A673 (cell line): ENCODE data around the gene S100A5.

ENCODE experiments used
- EZH2 ChIP-seq: fragments of 200-600 bp; sonication (generic); IDR thresholded peaks from 2 replicates; pipeline ENCODE4 v1.6.1; 2017; ENCODE audit warnings: borderline replicate concordance, low read depth, mild to moderate bottlenecking, mixed read lengths, antibody characterized with exemption, low read length; ENCODE audit not compliant: poor library complexity, severe bottlenecking
- TF ChIP-seq, protein P1 (sequence below): fragments of 300-800, 200-600 bp; sonication (generic); conservative IDR thresholded peaks from 2 replicates; pipeline ENCODE4 v1.5.1; 2017; ENCODE audit warnings: low read depth, mild to moderate bottlenecking, antibody characterized with exemption, low read length, moderate library complexity, mixed read lengths

DNA sequence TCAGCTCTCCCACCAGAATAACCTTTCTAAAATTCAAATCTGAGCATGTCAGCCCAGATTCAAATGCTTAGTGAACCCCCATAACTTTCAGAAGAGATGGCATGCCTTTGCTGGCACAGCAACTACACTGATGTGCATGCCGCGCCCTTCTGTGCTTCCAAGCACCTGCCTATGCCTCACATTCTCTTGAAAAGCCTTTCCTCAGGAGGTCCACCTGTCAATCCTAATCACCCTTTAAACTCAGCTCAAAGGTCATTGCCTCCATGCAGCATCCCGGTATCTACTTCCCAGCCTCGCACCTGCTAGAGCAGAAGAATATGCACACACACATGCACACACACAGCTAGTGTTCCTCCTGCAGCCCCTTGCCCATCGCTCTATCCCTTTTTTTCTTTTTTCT, 30.1 kb upstream of the S100A5 start:
- TF ChIP-seq, protein P1, sequence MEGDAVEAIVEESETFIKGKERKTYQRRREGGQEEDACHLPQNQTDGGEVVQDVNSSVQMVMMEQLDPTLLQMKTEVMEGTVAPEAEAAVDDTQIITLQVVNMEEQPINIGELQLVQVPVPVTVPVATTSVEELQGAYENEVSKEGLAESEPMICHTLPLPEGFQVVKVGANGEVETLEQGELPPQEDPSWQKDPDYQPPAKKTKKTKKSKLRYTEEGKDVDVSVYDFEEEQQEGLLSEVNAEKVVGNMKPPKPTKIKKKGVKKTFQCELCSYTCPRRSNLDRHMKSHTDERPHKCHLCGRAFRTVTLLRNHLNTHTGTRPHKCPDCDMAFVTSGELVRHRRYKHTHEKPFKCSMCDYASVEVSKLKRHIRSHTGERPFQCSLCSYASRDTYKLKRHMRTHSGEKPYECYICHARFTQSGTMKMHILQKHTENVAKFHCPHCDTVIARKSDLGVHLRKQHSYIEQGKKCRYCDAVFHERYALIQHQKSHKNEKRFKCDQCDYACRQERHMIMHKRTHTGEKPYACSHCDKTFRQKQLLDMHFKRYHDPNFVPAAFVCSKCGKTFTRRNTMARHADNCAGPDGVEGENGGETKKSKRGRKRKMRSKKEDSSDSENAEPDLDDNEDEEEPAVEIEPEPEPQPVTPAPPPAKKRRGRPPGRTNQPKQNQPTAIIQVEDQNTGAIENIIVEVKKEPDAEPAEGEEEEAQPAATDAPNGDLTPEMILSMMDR = no peak
- no peak for TF ChIP-seq EZH2
